Testis (tissue), 2 donors: ENCODE data around the gene ERN2.

Source experiments
- CTCF ChIP-seq, 3 experiments: fragments of 450-650 bp in 2 of 3; fragments of 200-600 bp in 1 of 3; sonication (generic) in 1 of 3; IDR thresholded peaks; one replicate each; pipeline ENCODE4 v1.5.1; 2016 to 2019; ENCODE audit warnings: antibody characterized with exemption in 3 of 3, mild to moderate bottlenecking in 2 of 3, moderate library complexity in 1 of 3
- POLR2A ChIP-seq: fragments of 450-650 bp; IDR thresholded peaks from one replicate; pipeline ENCODE4 v1.6.1; 2017; ENCODE audit warnings: antibody characterized with exemption, mild to moderate bottlenecking, moderate library complexity

- TF ChIP-seq POLR2A (no peak), CTCF (IDR thresholded peaks at IDR 0.05) (no peak)
Measured at GRCh38 chr16:23726710-23727109, 13.7 kb upstream of the ERN2 start.
